NK-92 (cell line): ENCODE data around the gene ZFP2.
"Not testable (repeated sequence)": the region's sequence is repeated elsewhere in the genome, so short reads cannot be mapped to it uniquely, and the experiment has no call there.

ENCODE experiments used
- DNase-seq: peaks from one replicate; lab custom pipeline; 2025; ENCODE audit not compliant: unreplicated experiment; lab: John Stamatoyannopoulos, UW

Gene ZFP2

DNA sequence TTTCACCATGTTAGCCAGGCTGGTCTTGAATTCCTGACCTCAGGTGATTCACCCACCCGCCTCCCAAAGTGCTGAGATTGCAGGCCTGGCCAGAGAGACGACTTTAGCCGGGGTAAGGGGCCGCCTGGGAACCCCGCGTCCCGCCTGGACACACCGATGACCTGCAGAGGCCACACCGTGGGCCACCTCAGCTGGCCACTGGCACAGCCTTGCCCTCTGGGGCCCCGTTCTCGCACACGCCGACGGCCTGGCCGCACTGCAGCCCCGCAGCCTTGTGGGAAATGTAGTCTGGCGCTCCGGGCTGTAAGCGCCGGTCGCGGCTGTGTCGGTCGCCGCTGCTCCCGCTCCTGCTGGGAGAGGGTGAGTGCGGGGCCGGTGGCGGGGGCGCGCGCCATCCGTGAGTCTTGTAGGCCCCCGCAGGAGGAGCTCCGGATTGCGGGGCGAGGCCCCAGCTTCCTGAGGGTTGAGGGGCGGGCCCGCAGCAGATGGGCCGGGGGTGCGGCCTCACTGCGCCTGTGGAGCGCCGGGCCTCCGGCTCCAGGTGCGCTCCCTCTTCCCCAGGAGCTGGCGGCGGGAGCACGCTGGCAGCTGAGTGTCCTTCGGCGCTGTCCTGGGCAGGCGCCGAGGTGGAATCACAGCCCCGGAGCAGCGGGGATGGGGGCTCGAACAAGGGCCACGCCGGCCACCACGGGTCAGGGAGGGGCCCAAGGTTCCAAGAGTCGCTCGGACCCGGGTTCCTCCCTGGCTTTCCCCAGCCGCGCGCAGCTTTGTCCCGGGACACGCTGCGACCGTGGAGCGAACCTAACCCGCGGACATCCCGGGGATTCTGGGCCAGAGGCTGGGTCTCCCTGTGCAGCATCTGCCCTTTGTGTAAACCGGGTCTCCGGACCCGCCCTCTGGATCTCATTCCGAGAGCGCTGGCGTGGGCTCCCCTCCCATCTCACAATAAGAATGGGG, at the start of gene ZFP2:
Gene ZFP2, plus strand, starts transcription at position 299 of the 957 bp plus-strand sequence. CDS start 35,401 bp downstream, outside the sequence.
- DNase-seq = no peak

DNA sequence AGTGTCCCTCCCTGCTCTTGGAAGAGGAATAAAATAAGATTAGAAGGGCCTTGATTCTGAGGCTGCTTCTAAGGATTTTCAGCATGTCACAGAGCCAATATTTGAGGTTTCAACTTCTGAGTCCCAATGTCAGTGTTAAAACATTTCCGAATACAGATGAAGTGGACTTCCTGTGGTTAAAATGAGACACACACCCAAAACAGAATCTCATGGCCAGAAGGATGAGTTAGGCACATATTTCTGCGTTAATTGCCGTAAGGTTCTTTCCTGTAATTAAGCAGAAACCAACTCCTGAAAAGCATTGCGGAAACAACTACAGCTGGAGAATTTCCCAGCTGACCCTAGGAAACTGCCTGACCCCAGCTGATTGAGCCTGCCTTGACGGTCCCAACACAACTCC, 46.4 kb upstream of the ZFP2 start:
- no peak for DNase-seq

DNA sequence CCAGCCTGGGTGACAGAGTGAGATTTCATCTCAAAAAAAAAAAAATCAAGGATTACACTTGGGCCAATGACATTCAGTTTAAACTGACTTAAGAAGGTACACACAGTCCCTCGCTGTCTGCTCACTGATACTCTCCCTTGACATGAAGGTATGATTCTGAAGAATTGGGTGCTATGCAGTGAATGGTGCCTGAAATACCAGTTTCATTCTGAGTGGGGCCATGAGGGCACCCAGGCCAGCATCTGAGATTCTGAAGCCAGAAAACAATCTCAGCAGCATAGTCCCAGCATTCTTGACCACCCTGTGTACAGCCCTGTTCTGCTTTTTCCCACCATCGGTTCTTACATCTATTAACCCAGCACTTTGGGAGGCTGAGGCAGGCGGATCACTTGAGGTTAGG, 43.8 kb upstream of the ZFP2 start:
- DNase-seq = no peak

DNA sequence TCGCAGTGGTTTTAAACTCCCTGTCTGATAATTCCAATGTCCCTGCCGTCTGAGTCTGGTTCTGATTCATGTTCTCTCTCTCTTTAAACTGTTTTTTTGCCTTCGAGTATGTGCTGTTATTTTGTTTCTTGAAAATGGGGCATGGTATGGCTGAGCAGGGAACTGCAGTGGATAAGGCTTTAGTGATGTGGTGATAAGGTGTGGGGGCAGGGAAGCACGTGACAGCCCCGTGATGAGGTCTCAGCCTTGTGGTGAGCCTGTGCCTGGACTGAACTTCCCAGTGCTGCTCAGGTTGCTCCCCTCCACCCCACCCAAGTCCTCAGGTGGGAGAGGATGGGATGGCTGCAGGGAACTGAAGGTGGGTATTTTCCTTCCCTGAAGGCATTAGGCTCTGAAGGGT, 41.4 kb upstream of the ZFP2 start:
- no peak for DNase-seq

DNA sequence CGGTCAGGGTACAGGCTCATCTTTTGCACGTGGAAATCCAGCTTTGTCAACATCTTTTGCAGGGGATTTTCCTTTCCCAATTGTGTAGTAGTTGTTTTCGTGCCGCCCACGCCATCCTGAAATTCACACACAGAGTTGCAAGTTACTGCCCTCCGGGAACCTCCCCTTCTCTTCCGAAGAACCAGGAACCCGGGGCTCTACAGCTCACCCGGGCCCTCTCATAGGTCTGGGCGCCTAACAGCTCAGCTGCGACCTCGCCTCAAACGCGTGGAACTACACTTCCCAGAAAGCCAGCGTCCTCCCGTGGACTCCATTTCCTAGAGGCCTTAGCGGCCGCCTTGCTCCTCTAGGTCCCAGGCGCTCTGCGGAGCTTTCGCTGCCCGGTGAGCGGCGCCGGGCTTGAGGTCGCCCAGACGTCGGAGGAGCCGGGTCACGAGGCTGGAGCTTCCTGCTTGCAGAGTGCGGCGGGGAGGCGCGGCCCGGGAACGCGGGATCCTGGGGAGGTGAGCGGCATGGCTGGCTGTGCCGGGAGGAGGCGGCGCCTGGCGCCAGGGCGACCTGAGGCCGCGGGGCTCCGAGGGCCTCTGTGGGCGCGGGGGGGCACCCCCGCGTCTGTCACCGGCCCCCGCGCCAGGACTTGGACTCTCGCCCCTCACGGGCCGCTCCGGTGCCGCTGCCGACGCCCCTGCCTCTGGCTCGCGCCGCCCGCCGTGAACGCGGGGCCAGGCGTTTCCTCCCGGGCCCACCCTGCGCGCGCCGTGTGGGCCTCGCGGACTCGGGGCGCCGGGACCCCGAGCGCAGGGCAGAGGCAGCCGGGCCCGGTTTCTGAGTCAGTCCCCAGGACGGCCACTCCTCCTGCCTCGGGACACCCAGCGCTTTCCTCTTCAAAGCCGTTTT, 35.8 kb upstream of the ZFP2 start, which contains the start of gene ZNF354B:
Gene ZNF354B, plus strand, starts transcription at position 329 of the 897 bp plus-strand sequence. CDS start 1,095 bp downstream, outside the sequence.
- no peak for DNase-seq

DNA sequence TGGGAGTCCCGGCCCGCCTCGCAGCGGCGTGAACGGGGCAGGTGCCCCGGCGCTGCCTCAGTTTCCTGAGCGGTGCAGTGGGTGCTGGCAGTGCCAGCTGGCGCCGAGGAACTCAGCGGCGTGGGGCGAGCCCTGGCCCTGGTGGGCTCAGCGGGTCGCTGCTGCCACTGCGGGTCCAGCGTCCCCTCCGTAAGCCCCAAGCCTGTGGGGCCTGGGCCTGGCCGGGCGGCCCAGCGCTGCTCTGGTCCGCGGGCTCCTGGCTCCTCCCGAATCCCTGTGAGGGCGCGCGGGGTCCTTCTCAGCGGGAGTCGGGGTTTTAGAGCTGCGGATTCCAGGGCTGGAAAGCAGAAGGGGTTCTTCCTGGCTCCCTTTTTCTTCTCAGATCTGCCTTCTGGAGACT, 35.1 kb upstream of the ZFP2 start:
- not testable (repeated sequence) for DNase-seq

DNA sequence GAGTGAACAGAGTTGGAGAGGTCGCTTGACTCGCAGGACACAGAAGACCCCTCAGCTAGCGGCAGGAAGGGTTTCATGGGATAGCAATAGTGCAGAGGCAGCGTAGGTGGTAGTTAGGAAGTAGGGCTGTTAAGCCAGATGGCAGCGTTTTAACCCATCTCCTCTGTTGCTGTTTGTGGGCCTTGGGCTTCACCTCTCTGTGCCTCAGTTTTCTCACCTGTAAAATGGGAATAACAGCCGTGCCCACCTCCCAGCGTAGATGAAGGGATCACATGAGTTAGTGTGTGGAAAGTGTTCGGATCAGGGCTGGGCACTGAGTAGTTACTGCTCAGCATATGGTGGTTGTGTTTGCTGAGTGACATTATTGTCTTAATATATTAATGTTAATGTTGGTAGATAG, 34.1 kb upstream of the ZFP2 start:
- DNase-seq = no peak

DNA sequence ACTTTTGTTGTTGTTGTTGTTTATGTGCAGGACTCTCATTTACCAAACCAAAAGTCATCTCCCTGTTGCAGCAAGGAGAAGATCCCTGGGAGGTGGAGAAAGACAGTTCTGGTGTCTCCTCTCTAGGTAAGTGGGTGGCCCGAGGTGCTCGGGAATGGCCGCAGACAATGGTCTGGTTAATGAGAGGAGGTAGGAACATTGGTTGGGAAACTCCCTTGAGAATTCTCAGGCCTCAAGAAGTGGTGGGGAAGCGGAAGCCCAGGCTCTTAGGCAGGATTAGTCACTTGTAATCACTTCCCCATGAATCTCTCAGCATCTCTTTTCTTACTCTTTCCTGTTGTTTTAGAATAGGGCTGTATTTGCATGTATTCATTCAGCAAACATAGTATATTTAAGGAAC, 28.8 kb upstream of the ZFP2 start:
- no peak for DNase-seq

DNA sequence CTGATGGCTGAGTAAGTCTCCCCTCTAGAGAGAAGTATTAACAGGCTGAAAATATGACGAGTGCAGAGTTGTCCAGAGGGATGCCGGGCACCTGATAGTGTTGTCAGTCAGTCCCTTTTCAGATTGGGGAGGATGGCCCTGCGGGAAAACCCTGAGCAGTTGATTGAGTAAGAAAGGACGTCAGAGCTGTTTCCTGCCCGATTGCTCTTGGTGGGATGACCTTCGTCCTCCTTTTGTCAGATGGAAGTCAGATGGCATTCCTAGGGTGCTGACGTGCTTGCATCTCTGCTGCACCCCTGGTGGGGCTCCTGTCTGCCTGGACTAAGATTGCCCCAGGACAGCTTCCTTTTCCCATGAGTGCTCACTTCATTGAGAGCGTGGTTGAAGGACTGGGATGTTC, 26.1 kb upstream of the ZFP2 start:
- no peak for DNase-seq

DNA sequence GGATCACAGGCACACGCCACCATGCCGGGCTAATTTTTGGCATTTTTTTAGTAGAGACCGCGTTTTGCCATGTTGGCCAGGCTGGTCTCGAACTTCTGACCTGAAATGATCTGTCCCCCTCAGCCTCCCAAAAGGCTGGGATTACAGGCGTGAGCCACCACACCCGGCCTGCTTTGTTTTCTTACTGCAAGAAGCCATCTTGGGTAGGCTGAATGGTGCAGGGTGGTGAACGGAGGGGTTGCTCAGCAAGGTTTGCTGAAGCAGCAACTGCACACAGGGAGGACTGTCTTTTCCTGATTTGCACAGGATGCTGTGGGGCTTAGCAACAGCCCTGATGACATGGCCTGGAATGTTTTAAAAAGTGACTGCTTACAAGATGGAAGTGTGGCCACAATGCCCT, 25.3 kb upstream of the ZFP2 start:
- no peak for DNase-seq

DNA sequence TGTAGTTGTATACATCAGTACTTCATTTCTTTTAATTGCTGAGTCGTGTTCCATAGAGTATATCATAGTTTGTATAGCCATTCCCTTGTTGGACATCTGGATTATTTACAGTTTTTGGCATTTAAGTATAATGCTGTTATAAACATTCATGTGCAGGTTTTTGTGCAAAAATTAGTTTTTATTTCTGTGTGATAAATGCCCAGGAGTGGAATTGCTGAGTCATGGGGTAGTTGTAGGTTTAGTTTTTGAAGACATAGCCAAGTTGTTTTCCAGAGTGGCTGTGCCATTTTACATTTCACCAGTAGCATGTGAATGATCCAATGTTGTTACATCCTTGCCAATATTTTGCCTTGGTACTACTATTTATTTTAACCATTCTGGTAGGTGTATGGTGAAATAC, 23.4 kb upstream of the ZFP2 start:
- DNase-seq = no peak

DNA sequence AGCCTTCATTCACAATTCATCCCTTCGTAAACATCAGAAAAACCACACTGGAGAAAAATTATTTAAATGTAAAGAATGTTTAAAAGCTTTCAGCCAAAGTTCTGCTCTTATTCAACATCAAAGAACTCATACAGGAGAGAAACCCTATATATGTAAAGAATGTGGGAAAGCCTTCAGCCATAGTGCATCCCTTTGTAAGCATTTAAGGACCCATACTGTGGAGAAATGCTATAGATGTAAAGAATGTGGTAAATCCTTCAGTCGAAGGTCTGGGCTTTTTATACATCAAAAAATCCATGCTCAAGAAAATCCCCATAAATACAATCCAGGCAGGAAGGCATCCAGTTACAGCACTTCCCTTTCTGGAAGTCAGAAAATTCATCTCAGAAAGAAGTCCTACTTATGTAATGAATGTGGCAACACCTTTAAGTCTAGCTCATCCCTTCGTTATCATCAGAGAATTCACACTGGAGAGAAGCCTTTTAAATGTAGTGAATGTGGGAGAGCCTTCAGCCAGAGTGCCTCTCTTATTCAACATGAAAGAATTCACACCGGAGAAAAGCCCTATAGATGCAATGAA, 12.5 kb upstream of the ZFP2 start:
- DNase-seq = not testable (repeated sequence)

DNA sequence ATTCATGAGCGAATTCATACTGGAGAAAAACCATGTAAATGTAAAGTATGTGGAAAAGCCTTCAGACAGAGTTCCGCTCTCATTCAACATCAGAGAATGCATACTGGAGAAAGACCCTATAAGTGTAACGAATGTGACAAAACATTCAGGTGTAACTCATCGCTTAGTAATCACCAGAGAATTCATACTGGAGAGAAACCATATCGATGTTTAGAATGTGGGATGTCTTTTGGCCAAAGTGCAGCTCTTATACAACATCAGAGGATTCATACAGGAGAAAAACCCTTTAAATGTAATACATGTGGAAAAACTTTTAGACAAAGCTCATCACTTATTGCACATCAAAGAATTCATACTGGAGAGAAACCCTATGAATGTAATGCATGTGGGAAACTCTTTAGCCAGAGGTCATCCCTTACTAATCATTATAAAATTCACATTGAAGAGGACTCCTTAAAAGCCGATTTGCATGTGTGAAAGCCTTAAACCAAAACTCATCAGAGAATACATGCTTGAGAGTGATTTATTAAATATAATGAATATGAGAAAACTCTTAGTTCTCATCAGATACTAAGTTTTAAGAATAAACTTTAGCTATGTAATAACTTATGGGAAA, 11.8 kb upstream of the ZFP2 start:
- no peak for DNase-seq

DNA sequence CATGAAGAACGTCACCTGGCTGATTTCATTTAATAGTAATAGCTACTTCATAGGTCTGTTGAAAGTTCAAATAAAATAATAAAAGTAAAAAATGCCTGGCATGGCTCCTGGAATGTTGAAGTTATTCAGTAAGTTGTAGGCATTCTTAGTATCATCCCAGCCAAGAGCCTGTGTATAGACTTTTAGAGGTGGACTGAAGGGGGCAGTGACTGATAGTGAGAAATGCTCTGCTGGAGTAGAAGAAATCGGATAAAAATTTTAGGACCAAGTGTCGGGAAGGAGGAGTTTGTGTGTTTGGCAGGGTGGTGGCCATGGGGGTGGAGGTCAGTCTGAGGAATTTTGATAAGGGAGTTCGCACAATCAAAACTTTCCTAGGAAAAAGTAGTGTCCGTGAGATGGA, 3.6 kb downstream of the ZFP2 start:
- DNase-seq = no peak

DNA sequence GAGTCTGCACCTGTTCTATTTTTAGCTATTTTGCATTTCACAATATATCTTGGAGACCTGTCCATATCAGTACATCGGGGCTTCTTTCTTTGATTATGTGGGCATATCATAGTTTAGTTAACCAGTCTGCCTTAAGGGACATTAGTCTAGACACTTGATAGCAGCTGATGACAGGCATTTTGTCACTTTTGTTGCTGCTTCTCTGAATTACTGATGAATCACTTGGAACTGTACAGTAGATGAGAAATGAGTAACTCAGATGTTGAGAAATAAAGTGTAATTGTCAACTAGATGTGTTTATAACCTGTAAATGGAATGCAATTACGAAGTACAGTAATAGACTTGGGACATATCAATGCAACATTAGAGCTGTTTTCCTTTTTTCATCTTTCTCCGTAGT, 7.1 kb downstream of the ZFP2 start:
- no peak for DNase-seq

DNA sequence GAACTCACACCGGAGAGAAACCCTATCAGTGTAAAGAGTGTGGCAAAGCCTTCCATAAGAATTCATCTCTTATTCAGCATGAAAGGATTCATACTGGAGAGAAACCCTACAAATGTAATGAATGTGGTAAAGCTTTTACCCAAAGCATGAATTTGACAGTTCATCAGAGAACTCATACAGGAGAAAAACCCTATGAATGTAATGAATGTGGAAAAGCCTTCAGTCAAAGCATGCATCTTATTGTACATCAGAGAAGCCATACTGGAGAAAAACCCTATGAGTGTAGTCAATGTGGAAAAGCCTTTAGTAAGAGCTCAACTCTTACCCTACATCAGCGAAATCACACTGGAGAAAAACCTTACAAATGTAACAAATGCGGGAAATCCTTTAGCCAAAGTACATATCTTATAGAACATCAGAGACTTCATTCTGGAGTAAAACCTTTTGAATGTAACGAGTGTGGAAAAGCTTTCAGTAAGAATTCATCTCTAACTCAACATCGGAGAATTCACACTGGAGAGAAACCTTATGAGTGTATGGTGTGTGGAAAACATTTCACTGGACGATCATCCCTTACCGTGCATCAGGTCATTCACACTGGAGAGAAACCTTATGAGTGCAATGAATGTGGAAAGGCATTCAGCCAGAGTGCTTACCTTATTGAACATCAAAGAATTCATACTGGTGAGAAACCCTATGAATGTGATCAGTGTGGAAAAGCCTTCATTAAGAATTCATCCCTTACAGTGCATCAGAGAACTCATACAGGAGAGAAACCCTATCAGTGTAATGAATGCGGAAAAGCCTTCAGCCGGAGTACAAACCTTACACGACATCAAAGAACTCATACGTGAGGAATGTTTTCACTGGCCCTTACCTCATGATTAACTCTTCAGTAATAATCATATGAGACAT, 36.4 kb downstream of the ZFP2 start:
- no peak for DNase-seq

DNA sequence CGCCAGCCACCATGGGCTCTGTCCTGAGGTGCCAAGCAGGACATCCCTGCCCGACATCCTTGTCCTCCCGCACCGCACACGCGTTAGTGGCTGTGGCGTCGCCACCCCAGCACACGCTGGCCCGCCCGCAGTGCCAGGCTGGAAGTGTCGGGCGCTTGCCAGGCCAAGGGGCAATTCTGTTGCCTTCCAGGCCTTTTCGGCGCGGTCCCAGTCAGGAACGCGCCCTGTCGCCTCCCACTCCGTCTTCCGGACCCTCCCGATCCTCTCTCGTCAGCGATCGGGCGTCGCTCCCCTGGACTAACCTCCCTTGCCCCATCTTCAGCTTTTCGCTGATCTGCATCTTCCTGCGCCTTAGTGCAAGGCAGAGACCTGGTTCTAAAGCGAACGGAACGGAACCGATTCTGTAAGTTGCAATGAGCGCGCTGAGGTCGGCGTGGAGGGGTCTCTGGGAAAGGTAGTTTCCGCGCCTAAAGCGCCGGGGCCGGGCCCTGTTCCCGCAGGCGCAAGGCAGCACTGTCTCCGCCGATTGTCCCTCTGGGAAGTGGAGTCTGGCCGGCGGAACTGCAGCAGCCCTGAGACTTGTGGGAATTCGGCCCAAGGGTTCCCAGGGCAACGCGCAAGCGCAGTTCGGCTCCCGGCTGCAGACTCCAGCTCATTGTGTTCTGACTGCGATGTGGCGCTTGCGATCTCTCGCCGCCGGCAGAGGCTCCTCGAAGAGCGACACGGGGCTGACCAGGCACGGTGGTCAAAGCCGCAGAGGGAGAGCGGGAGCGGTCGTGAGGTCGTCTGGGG, 45.1 kb downstream of the ZFP2 start, which contains the start of gene ZNF454:
Gene ZNF454, plus strand, starts transcription at position 630 of the 792 bp plus-strand sequence. CDS start 1,594 bp downstream, outside the sequence.
- DNase-seq = no peak

DNA sequence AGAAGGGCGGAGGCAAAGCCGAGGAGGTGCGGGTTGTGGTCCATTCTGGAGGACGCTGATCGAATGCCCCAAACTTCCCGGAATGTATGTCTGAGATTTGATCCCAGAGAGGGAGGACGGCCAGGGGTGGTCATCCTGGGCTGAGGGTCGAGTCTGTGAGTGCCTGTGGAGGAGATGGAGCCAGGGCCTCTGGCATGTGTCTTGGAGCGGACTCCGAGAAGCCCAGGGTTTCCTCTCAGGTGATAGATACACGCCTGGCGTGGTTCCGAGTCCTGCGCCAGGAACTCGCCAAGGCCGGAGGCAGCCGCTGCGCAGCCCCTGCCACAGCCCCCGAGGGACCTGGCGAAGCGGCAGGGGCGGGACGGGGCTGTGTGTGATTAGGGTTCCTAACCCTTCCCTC, 45.6 kb downstream of the ZFP2 start:
- no peak for DNase-seq

DNA sequence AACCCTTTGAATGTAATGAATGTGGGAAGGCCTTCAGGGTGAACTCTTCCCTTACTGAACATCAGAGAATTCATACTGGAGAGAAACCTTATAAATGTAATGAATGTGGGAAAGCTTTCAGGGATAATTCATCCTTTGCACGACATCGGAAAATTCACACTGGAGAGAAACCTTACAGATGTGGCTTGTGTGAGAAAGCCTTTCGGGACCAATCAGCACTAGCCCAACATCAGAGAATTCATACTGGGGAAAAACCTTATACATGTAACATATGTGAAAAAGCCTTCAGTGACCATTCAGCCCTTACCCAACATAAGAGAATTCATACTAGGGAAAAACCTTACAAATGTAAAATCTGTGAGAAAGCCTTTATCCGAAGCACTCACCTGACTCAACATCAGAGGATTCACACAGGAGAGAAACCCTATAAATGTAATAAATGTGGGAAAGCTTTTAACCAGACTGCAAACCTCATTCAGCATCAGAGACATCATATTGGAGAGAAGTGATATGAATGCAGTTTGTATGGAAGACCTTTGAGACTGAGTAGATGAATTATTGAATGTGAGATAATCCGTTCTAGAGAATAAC, 69.8 kb downstream of the ZFP2 start:
- no peak for DNase-seq
